ENCODE data around the gene MRPL34.
"Not testable (repeated sequence)": the region's sequence is repeated elsewhere in the genome, so short reads cannot be mapped to it uniquely, and the experiment has no call there.

The MRPL34 gene

GRCh38 chr19:17285415-17286135 lies 20.1 kb upstream of the MRPL34 start:
- 90 to 92% methylated on average over 18 of the region's 18 CpGs for WGBS, 2 experiments

GRCh38 chr19:17286263-17286662 lies 19.4 kb upstream of the MRPL34 start:
- Histone ChIP-seq H3K27me3 (ENCODE audit: control insufficient read depth, insufficient read depth, low read length, poor library complexity, severe bottlenecking) (peaks cover 14% of the 10 kb centered on the region), H3K9me3 (ENCODE audit: control insufficient read depth, low read length) (no peaks in the 10 kb centered on the region), H3K27ac (ENCODE audit: insufficient read depth, low read depth, low read length, poor library complexity, severe bottlenecking) (no peak overlapping the region), H3K4me3 (ENCODE audit: insufficient read depth, low read depth, low read length) (no peak overlapping the region), H3K4me1 (ENCODE audit: control insufficient read depth, insufficient read depth, low read length) (no peaks in the 10 kb centered on the region), H3K36me3 (ENCODE audit: control insufficient read depth, insufficient read depth, low read length) (no peaks in the 10 kb centered on the region)
- WGBS, 2 experiments = 93 to 94% methylated on average over 11 of the region's 11 CpGs

More at GRCh38 chr19:17285415-17286135, 20.1 kb upstream of the MRPL34 start:
- no peaks in the 10 kb centered on the region for H3K4me1 ChIP-seq (ENCODE audit: control insufficient read depth, insufficient read depth, low read length)
- H3K36me3 ChIP-seq (ENCODE audit: control insufficient read depth, insufficient read depth, low read length) = no peaks in the 10 kb centered on the region
- H3K27me3 ChIP-seq (ENCODE audit: control insufficient read depth, insufficient read depth, low read length, poor library complexity, severe bottlenecking) = peaks cover 21% of the 10 kb centered on the region
- H3K27ac ChIP-seq (ENCODE audit: insufficient read depth, low read depth, low read length, poor library complexity, severe bottlenecking) = no peak overlapping the region
- H3K4me3 ChIP-seq (ENCODE audit: insufficient read depth, low read depth, low read length) = no peak overlapping the region
- H3K9me3 ChIP-seq (ENCODE audit: control insufficient read depth, low read length) = no peaks in the 10 kb centered on the region

- Histone ChIP-seq H3K36me3 (ENCODE audit: control insufficient read depth, insufficient read depth, low read length) (no peaks in the 10 kb centered on the region), H3K9me3 (ENCODE audit: control insufficient read depth, low read length) (no peaks in the 10 kb centered on the region), H3K4me3 (ENCODE audit: insufficient read depth, low read depth, low read length) (no peak overlapping the region), H3K27ac (ENCODE audit: insufficient read depth, low read depth, low read length, poor library complexity, severe bottlenecking) (no peak overlapping the region), H3K27me3 (ENCODE audit: control insufficient read depth, insufficient read depth, low read length, poor library complexity, severe bottlenecking) (peaks cover 9% of the 10 kb centered on the region), H3K4me1 (ENCODE audit: control insufficient read depth, insufficient read depth, low read length) (no peaks in the 10 kb centered on the region)
- 93 to 94% methylated on average over 9 of the region's 9 CpGs for WGBS, 2 experiments
These were observed 18.9 kb upstream of the MRPL34 start for GRCh38 chr19:17286752-17287151.

- WGBS, 2 experiments = 16 to 17% methylated on average over 22 of the region's 22 CpGs
- Histone ChIP-seq H3K4me3 (ENCODE audit: insufficient read depth, low read depth, low read length) (no peak overlapping the region), H3K27ac (ENCODE audit: insufficient read depth, low read depth, low read length, poor library complexity, severe bottlenecking) (no peak overlapping the region), H3K4me1 (ENCODE audit: control insufficient read depth, insufficient read depth, low read length) (no peaks in the 10 kb centered on the region), H3K9me3 (ENCODE audit: control insufficient read depth, low read length) (no peaks in the 10 kb centered on the region), H3K36me3 (ENCODE audit: control insufficient read depth, insufficient read depth, low read length) (peaks cover 6% of the 10 kb centered on the region), H3K27me3 (ENCODE audit: control insufficient read depth, insufficient read depth, low read length, poor library complexity, severe bottlenecking) (no peaks in the 10 kb centered on the region)
These were observed 16.2 kb upstream of the MRPL34 start for GRCh38 chr19:17289489-17289888.

GRCh38 chr19:17292301-17293074 lies 13.2 kb upstream of the MRPL34 start:
- Histone ChIP-seq H3K4me3 (ENCODE audit: insufficient read depth, low read depth, low read length) (peak overlapping the region; percentile 41), H3K27me3 (ENCODE audit: control insufficient read depth, insufficient read depth, low read length, poor library complexity, severe bottlenecking) (no peaks in the 10 kb centered on the region), H3K9me3 (ENCODE audit: control insufficient read depth, low read length) (no peaks in the 10 kb centered on the region), H3K36me3 (ENCODE audit: control insufficient read depth, insufficient read depth, low read length) (peaks cover 11% of the 10 kb centered on the region), H3K4me1 (ENCODE audit: control insufficient read depth, insufficient read depth, low read length) (no peaks in the 10 kb centered on the region), H3K27ac (ENCODE audit: insufficient read depth, low read depth, low read length, poor library complexity, severe bottlenecking) (peak overlapping the region; percentile 89)
- WGBS, 2 experiments = 3% methylated on average over 46 of the region's 46 CpGs

GRCh38 chr19:17293605-17294004 lies 12.1 kb upstream of the MRPL34 start:
- Histone ChIP-seq H3K27me3 (ENCODE audit: control insufficient read depth, insufficient read depth, low read length, poor library complexity, severe bottlenecking) (no peaks in the 10 kb centered on the region), H3K36me3 (ENCODE audit: control insufficient read depth, insufficient read depth, low read length) (peaks cover 18% of the 10 kb centered on the region), H3K4me1 (ENCODE audit: control insufficient read depth, insufficient read depth, low read length) (no peaks in the 10 kb centered on the region), H3K9me3 (ENCODE audit: control insufficient read depth, low read length) (no peaks in the 10 kb centered on the region), H3K27ac (ENCODE audit: insufficient read depth, low read depth, low read length, poor library complexity, severe bottlenecking) (no peak overlapping the region), H3K4me3 (ENCODE audit: insufficient read depth, low read depth, low read length) (no peak overlapping the region)
- 93 to 94% methylated on average over 14 of the region's 14 CpGs for WGBS, 2 experiments

- peaks cover 19% of the 10 kb centered on the region for H3K36me3 ChIP-seq (ENCODE audit: control insufficient read depth, insufficient read depth, low read length)
- H3K4me3 ChIP-seq (ENCODE audit: insufficient read depth, low read depth, low read length) = no peak overlapping the region
- WGBS, 2 experiments = 86 to 89% methylated on average over 48 of the region's 48 CpGs
- H3K27me3 ChIP-seq (ENCODE audit: control insufficient read depth, insufficient read depth, low read length, poor library complexity, severe bottlenecking) = no peaks in the 10 kb centered on the region
- no peaks in the 10 kb centered on the region for H3K9me3 ChIP-seq (ENCODE audit: control insufficient read depth, low read length)
- H3K27ac ChIP-seq (ENCODE audit: insufficient read depth, low read depth, low read length, poor library complexity, severe bottlenecking) = no peak overlapping the region
- no peaks in the 10 kb centered on the region for H3K4me1 ChIP-seq (ENCODE audit: control insufficient read depth, insufficient read depth, low read length)
These were observed 11.4 kb upstream of the MRPL34 start for GRCh38 chr19:17294051-17294891.

- H3K27me3 ChIP-seq (ENCODE audit: control insufficient read depth, insufficient read depth, low read length, poor library complexity, severe bottlenecking); H3K4me1 ChIP-seq (ENCODE audit: control insufficient read depth, insufficient read depth, low read length); H3K9me3 ChIP-seq (ENCODE audit: control insufficient read depth, low read length); H3K27ac ChIP-seq (ENCODE audit: insufficient read depth, low read depth, low read length, poor library complexity, severe bottlenecking); H3K4me3 ChIP-seq (ENCODE audit: insufficient read depth, low read depth, low read length): not testable (repeated sequence)
- 94% methylated on average over 6 of the region's 6 CpGs for WGBS, 2 experiments
- H3K36me3 ChIP-seq (ENCODE audit: control insufficient read depth, insufficient read depth, low read length) = peaks cover 19% of the 10 kb centered on the region
These were observed 10.1 kb upstream of the MRPL34 start for GRCh38 chr19:17295551-17295950.

- Histone ChIP-seq H3K36me3 (ENCODE audit: control insufficient read depth, insufficient read depth, low read length) (peaks cover 19% of the 10 kb centered on the region), H3K4me1 (ENCODE audit: control insufficient read depth, insufficient read depth, low read length) (no peaks in the 10 kb centered on the region), H3K4me3 (ENCODE audit: insufficient read depth, low read depth, low read length) (no peak overlapping the region), H3K27ac (ENCODE audit: insufficient read depth, low read depth, low read length, poor library complexity, severe bottlenecking) (no peak overlapping the region), H3K9me3 (ENCODE audit: control insufficient read depth, low read length) (no peaks in the 10 kb centered on the region), H3K27me3 (ENCODE audit: control insufficient read depth, insufficient read depth, low read length, poor library complexity, severe bottlenecking) (no peaks in the 10 kb centered on the region)
- WGBS, 2 experiments = 88 to 93% methylated on average over 4 of the region's 4 CpGs
These were observed 9.4 kb upstream of the MRPL34 start for GRCh38 chr19:17296273-17296672.

- H3K4me3 ChIP-seq (ENCODE audit: insufficient read depth, low read depth, low read length) = no peak overlapping the region
- no peak overlapping the region for H3K27ac ChIP-seq (ENCODE audit: insufficient read depth, low read depth, low read length, poor library complexity, severe bottlenecking)
- no peaks in the 10 kb centered on the region for H3K9me3 ChIP-seq (ENCODE audit: control insufficient read depth, low read length)
- 95% methylated on average over 6 of the region's 6 CpGs for WGBS, 2 experiments
- H3K27me3 ChIP-seq (ENCODE audit: control insufficient read depth, insufficient read depth, low read length, poor library complexity, severe bottlenecking) = no peaks in the 10 kb centered on the region
- peaks cover 19% of the 10 kb centered on the region for H3K36me3 ChIP-seq (ENCODE audit: control insufficient read depth, insufficient read depth, low read length)
- H3K4me1 ChIP-seq (ENCODE audit: control insufficient read depth, insufficient read depth, low read length) = no peaks in the 10 kb centered on the region
These were observed 8.7 kb upstream of the MRPL34 start for GRCh38 chr19:17296976-17297375.
